Hematopoietic multipotent progenitor cell treated with erythropoietin and hydrocortisone succinate and interleukin-3 and kit ligand, for 17 days (in vitro differentiated cells): Measurements from ENCODE around the gene FIBCD1.

Experiments
- DNase-seq: peaks from one replicate; pipeline ENCODE4 v3.0.0-alpha.2; 2015; ENCODE audit warnings: low spot score

The FIBCD1 gene

DNA sequence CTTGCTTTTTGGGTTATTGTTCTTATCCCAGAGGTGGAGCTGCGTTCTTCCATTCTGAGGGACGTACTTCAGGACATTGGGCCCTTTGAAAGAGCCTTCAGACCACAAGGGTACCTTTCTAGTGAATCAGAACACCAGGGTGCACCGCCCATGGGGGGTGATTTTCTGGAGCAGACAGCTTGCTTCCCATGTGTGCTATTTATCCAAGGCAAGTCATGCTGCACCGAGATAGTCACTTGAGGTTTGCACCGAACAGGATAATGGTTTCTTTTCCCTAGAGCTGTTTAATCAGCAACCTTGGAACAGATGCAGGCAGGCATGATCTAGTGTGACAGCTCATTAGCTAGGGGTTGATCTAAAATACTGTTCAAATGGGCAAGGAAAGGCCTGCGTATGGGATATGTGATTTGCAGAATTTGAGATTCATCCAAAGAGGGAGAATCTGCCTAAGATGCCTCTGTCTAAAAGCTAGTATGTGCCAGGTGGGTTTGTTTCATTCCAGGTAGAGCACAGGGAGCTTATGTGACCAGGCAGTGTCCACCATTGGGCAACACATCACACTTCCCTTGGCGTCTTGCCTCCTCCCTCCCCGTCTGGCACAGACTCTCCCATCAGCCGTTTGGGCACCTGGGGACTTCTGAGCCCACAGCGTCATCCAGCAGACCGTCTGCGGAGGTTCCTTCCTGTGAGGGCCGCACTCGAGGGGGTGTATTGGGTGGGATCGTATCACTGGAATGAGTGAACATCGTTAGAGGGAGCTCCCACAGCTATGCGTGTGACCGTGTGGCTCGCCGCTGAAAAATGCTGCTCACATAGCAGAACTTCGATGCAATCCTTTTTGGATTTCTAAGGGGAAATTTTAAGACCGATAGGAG, 80.9 kb downstream of the FIBCD1 start:
- no peak for DNase-seq

DNA sequence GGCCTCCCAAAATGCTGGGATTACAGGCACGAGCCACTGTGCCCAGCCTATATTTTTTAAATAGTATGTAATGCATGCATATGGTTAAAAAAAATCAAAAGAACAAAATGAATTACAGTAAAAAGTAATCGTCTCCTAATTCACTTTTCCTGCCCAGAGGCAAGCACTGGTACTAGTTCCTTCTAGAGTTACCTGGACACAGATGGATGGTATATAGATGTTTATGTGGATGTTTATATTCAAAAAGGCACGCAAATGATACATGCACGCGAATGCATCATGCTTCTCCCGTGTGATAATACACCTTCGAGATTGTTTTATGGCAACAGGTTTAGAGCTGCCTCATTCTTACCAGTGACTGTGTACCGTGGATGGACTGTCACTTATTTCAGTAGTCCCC, 82.6 kb downstream of the FIBCD1 start:
- no peak for DNase-seq

DNA sequence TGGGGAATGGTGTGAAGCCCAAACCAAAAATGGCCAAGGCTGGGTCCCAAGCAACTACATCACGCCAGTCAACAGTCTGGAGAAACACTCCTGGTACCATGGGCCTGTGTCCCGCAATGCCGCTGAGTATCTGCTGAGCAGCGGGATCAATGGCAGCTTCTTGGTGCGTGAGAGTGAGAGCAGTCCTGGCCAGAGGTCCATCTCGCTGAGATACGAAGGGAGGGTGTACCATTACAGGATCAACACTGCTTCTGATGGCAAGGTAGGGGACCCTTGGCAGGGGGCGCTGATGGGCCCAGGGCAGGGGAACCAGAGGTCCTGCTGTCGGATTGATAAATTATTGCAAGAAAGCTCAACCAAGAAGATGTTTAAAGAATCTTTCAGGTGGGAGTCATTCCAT, 84.2 kb downstream of the FIBCD1 start:
- DNase-seq: no peak

DNA sequence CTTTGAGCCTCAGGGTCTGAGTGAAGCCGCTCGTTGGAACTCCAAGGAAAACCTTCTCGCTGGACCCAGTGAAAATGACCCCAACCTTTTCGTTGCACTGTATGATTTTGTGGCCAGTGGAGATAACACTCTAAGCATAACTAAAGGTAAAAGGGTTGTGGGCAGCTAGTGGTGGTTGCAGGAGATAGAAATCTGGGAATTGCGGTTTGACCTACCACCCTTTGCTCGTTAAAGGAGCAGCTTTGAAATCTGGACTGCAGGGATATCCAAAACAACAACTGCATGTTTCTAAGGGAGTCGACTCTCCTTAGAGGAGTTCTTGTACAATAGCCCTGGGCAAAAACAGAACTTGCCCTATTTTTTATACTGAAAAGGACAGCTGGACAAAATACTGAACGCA, 85.0 kb downstream of the FIBCD1 start:
- no peak for DNase-seq

DNA sequence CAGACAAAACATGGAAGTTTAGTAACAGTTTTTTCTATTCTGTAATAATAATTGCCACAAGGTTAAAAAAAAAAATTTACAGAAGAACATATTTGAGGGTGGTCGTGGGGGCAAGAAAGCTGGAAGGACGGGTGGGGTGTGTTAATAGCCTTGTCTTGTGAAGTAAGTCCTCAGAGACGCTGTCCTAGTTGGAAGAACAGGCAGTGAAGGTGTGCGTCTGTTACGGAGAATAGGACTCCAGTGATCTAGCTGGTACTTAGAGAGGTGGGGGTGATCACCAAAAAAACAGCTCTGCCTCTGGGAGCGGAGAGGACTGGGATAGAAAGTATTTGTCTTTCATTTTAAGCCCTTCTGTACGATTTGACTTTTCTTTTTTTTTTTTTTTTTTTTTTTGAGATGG, 86.2 kb downstream of the FIBCD1 start:
- DNase-seq: no peak
